LHCN-M2 (cell line): ENCODE measurements around the gene CBL. TPM values are rescaled to one million over a fixed set of nuclear protein-coding genes. Genes with fewer than 3 reads are reported as not detected.
A peak's percentile ranks its signal among the peaks of the same experiment; 100 is the strongest.
"Not testable (repeated sequence)": the region's sequence is repeated elsewhere in the genome, so short reads cannot be mapped to it uniquely, and the experiment has no call there.

Source experiments
- DNase-seq: peaks from one replicate; pipeline ENCODE4 v3.0.0-alpha.2; 2012; ENCODE audit warnings: low read depth
- total RNA-seq: library from RNA; depleted of rRNA; stranded (reverse); fragments of >200 nt; gene quantifications from 2 replicates; pipeline ENCODE4 v1.2.3, GENCODE V29; 2014

The CBL gene
- total RNA-seq, 1 experiment from 2014 or later: 18.3 TPM

GRCh38 chr11:119184399-119184798 is 21.7 kb upstream of the CBL start:
- not testable (repeated sequence) for DNase-seq

- no peak for DNase-seq
These were observed 20.0 kb upstream of the CBL start for GRCh38 chr11:119185981-119186634.

- no peak for DNase-seq
These were observed 18.8 kb upstream of the CBL start for GRCh38 chr11:119187123-119187892.

- no peak for DNase-seq
These were observed 18.1 kb upstream of the CBL start for GRCh38 chr11:119188067-119188466.

GRCh38 chr11:119188887-119189286 is 17.3 kb upstream of the CBL start:
- DNase-seq: no peak

- no peak for DNase-seq
These were observed 16.7 kb upstream of the CBL start for GRCh38 chr11:119189393-119189792.

- no peak for DNase-seq
These were observed 15.6 kb upstream of the CBL start for GRCh38 chr11:119190531-119190930.

- not testable (repeated sequence) for DNase-seq
These were observed 14.9 kb upstream of the CBL start for GRCh38 chr11:119191265-119191664.

GRCh38 chr11:119192111-119192510 is 14.0 kb upstream of the CBL start:
- DNase-seq: peak; percentile 13

- no peak for DNase-seq
These were observed 13.1 kb upstream of the CBL start for GRCh38 chr11:119193001-119193400.

- DNase-seq: no peak
These were observed 12.5 kb upstream of the CBL start for GRCh38 chr11:119193626-119194025.

GRCh38 chr11:119194811-119195440 is 11.2 kb upstream of the CBL start:
- DNase-seq: no peak

GRCh38 chr11:119195680-119196079 is 10.5 kb upstream of the CBL start:
- DNase-seq: peak; percentile 43

- peak; percentile 88 for DNase-seq
These were observed 9.2 kb upstream of the CBL start for GRCh38 chr11:119196833-119197483.

GRCh38 chr11:119198925-119199324 is 7.2 kb upstream of the CBL start:
- DNase-seq: no peak

- DNase-seq: not testable (repeated sequence)
These were observed 4.9 kb upstream of the CBL start for GRCh38 chr11:119201236-119201635.

- no peak for DNase-seq
These were observed 3.6 kb upstream of the CBL start for GRCh38 chr11:119202554-119202953.

GRCh38 chr11:119204066-119204465 is 2.1 kb upstream of the CBL start:
- no peak for DNase-seq

GRCh38 chr11:119205080-119205479 is 1.1 kb upstream of the CBL start:
- DNase-seq: no peak

GRCh38 chr11:119206511-119207414 is 624 bp downstream of the CBL start:
- DNase-seq: peak; percentile 14

- no peak for DNase-seq
These were observed 1.3 kb downstream of the CBL start for GRCh38 chr11:119207415-119207960.
